GM23338 (cell line): ENCODE results near the gene BCORL1. TPM values are rescaled to one million over a fixed set of nuclear protein-coding genes. Genes with fewer than 3 reads are reported as not detected.

Experiments
- CREB1 ChIP-seq: fragments of 250-450 bp; sonication (Bioruptor Pico); IDR thresholded peaks from 2 replicates; pipeline ENCODE4 v1.5.0; 2020; ENCODE audit warnings: low read depth, mild to moderate bottlenecking, moderate library complexity
- CTCF ChIP-seq, 2 experiments: fragments of 200-600 bp in 1 of 2; sonication (generic) in 1 of 2; conservative IDR thresholded peaks; 2 replicates each; pipeline versions ENCODE4 v1.5.1 to v1.6.1; 2016 to 2017; ENCODE audit warnings: antibody characterized with exemption in 2 of 2, low read depth in 2 of 2, mild to moderate bottlenecking in 2 of 2, moderate library complexity in 1 of 2
- EZH2 ChIP-seq: fragments of 200-600 bp; sonication (generic); IDR thresholded peaks from one replicate; pipeline ENCODE4 v1.8.0; 2017; ENCODE audit warnings: antibody characterized with exemption, mild to moderate bottlenecking, low read depth; ENCODE audit not compliant: unreplicated experiment
- EZH2phosphoT487 ChIP-seq: fragments of 200-600 bp; sonication (generic); IDR thresholded peaks from one replicate; pipeline ENCODE4 v1.8.1; 2018; ENCODE audit warnings: antibody characterized with exemption; ENCODE audit not compliant: unreplicated experiment
- NANOG ChIP-seq: IDR thresholded peaks from 2 replicates; pipeline ENCODE4 v1.6.1; 2016; ENCODE audit warnings: antibody characterized with exemption, borderline replicate concordance
- STAT1 ChIP-seq: IDR thresholded peaks from one replicate; pipeline ENCODE4 v1.6.1; 2016; ENCODE audit warnings: antibody characterized with exemption; ENCODE audit not compliant: unreplicated experiment
- ZNF331 ChIP-seq: fragments of 250-450 bp; sonication (Bioruptor Pico); IDR thresholded peaks from 2 replicates; pipeline ENCODE4 v1.5.0; 2020; ENCODE audit warnings: low read depth, mild to moderate bottlenecking, moderate library complexity
- ZNF462 ChIP-seq: fragments of 250-450 bp; sonication (Bioruptor Pico); IDR thresholded peaks from 2 replicates; pipeline ENCODE4 v1.5.0; 2020; ENCODE audit warnings: mild to moderate bottlenecking, moderate library complexity
- polyA plus RNA-seq: library from polyadenylated mRNA; unstranded; fragments of >200 nt; fragmentation: Nextera tagmentation; extraction: Ambion mirVana; gene quantifications from 2 replicates; pipeline ENCODE4 v1.2.1, GENCODE V29; 2016
- total RNA-seq: library from RNA; depleted of rRNA; stranded (reverse); fragments of >200 nt; shearing (Covaris generic); gene quantifications from 2 replicates; pipeline ENCODE4 v1.2.3, GENCODE V29; 2014

The BCORL1 gene
- total and polyA plus RNA-seq, 2 experiments from 2014 or later = 2.6 to 2.7 TPM

GRCh38 chrX:130097507-130098209 lies 115.2 kb downstream of the BCORL1 start (continued):
- TF ChIP-seq ZNF462 (CRISPR knock-in tag) (no peak), STAT1 (no peak), NANOG (no peak), EZH2phosphoT487 (no peak), ZNF331 (CRISPR knock-in tag) (no peak), EZH2 (no peak), CREB1 (CRISPR knock-in tag) (no peak), CTCF (conservative IDR thresholded peaks at IDR 0.05; ENCODE audit: low read depth in 2 of 2) (no peak)
